ENCODE results near the gene CAPZB.

The CAPZB gene

DNA sequence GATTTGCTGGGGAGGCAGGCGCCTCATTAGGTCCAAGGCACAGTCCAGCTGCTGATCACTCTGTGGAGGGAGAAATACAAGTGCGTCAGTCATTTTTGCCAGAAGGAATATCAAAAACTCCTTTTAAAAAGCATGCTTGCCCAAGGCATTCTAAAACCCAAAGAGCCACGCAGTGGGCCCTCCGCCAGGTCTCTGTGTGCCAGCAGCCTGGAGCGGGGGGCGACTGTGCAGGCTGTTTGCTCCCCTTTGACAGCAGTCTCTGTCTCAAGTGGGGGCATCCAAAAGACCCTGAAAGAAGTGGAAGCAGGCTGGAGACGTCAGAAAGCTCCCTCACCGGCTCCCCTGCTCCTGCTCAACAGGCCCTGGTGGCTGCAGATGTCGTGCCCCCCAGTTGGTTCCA, 65.6 kb downstream of the CAPZB start:
- Histone ChIP-seq H3K4me3 (ENCODE audit: insufficient read depth, low read depth, low read length, poor library complexity, severe bottlenecking) (no peak overlapping the region), H3K4me1 (ENCODE audit: control insufficient read depth, insufficient read depth, low read length, poor library complexity, severe bottlenecking) (peaks cover 8% of the 10 kb centered on the region), H3K36me3 (ENCODE audit: control insufficient read depth, insufficient read depth, low read length) (peaks cover 42% of the 10 kb centered on the region), H3K9me3 (ENCODE audit: control insufficient read depth, low read length) (no peaks in the 10 kb centered on the region), H3K27ac (ENCODE audit: insufficient read depth, low read length, poor library complexity, severe bottlenecking) (no peak overlapping the region), H3K27me3 (replicated peaks; ENCODE audit: control insufficient read depth, insufficient read depth, low read length, poor library complexity, severe bottlenecking) (no peaks in the 10 kb centered on the region)
- DNase-seq: no peak

DNA sequence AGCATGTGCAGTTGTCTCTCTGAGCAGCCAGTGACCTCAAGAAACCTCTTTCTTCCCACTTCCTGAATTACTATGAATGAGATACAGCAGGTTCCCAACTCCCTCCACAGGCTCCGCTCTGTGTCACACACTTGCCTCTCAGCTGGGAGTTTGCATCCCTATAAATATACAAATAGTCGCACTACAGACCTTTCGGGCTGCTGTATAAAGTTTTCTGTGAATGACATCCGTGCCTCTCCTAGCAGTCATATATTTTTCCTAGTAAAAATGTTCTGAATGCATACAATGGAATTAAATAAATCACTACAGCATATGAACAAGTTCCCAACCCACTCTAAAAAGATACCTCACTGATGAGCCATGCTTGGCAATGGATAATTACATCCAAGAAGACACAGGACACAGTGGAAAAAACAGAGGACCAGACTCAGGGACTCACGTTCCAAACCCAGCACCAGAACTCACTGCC, 66.8 kb downstream of the CAPZB start:
- H3K27ac ChIP-seq (ENCODE audit: insufficient read depth, low read length, poor library complexity, severe bottlenecking): no peak overlapping the region
- peaks cover 2% of the 10 kb centered on the region for H3K4me1 ChIP-seq (ENCODE audit: control insufficient read depth, insufficient read depth, low read length, poor library complexity, severe bottlenecking)
- no peak overlapping the region for H3K4me3 ChIP-seq (ENCODE audit: insufficient read depth, low read depth, low read length, poor library complexity, severe bottlenecking)
- no peak for DNase-seq
- peaks cover 42% of the 10 kb centered on the region for H3K36me3 ChIP-seq (ENCODE audit: control insufficient read depth, insufficient read depth, low read length)
- H3K27me3 ChIP-seq (replicated peaks; ENCODE audit: control insufficient read depth, insufficient read depth, low read length, poor library complexity, severe bottlenecking): no peaks in the 10 kb centered on the region
- no peaks in the 10 kb centered on the region for H3K9me3 ChIP-seq (ENCODE audit: control insufficient read depth, low read length)

DNA sequence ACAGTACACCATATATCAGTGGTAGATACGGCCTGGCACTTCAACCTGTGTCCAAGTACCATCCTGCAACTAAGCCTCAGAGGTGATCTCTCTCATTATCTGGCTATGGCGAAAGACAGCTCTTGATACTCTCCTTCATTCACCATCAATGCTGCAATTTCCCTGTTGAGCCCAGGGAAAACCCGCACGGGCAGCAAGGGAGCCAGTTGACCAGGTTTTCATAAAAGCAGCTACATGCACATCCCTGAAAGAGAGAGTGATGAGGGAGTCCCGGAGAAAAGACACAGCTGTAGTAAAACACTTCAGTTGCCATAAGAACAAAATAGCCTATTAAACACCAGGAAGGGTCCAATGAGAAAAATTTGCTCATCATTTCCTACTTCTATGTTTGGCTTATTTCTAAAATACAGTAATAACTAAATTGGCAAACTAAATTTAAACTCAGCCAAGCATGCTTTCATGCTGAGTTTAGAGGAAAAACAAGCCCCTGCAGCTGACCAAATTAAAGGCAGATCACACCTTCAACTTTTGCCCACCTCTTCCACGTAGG, 68.3 kb downstream of the CAPZB start:
- Histone ChIP-seq H3K4me3 (ENCODE audit: insufficient read depth, low read depth, low read length, poor library complexity, severe bottlenecking) (no peak overlapping the region), H3K9me3 (ENCODE audit: control insufficient read depth, low read length) (no peaks in the 10 kb centered on the region), H3K27ac (ENCODE audit: insufficient read depth, low read length, poor library complexity, severe bottlenecking) (no peak overlapping the region)

DNA sequence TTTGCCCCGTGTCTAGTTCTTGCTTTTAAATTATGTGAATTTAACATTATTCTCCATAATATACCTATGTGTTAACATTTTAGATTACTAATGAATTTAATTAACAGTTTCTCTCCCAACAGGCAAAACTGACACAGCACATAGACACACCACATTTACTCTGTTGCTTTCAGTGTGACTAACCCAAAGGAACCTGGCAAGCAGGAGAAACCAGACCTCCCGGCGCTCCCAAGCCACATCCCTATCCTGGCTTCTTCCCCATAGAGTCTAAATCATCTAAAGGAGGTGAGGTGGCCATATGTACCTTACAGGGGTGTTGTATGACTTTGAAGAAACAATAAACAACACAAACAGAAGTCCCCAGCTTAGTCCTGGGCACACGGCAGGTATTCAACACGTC, 69.2 kb downstream of the CAPZB start:
- H3K27me3 ChIP-seq (replicated peaks; ENCODE audit: control insufficient read depth, insufficient read depth, low read length, poor library complexity, severe bottlenecking): no peaks in the 10 kb centered on the region
- peaks cover 2% of the 10 kb centered on the region for H3K4me1 ChIP-seq (ENCODE audit: control insufficient read depth, insufficient read depth, low read length, poor library complexity, severe bottlenecking)
- H3K4me3 ChIP-seq (ENCODE audit: insufficient read depth, low read depth, low read length, poor library complexity, severe bottlenecking): no peak overlapping the region
- peaks cover 46% of the 10 kb centered on the region for H3K36me3 ChIP-seq (ENCODE audit: control insufficient read depth, insufficient read depth, low read length)
- H3K9me3 ChIP-seq (ENCODE audit: control insufficient read depth, low read length): no peaks in the 10 kb centered on the region
- no peak overlapping the region for H3K27ac ChIP-seq (ENCODE audit: insufficient read depth, low read length, poor library complexity, severe bottlenecking)
- no peak for DNase-seq

More for the DNA sequence above, 68.3 kb downstream of the CAPZB start:
- DNase-seq: no peak
- H3K36me3 ChIP-seq (ENCODE audit: control insufficient read depth, insufficient read depth, low read length): peaks cover 46% of the 10 kb centered on the region
- H3K4me1 ChIP-seq (ENCODE audit: control insufficient read depth, insufficient read depth, low read length, poor library complexity, severe bottlenecking): peaks cover 2% of the 10 kb centered on the region
- H3K27me3 ChIP-seq (replicated peaks; ENCODE audit: control insufficient read depth, insufficient read depth, low read length, poor library complexity, severe bottlenecking): no peaks in the 10 kb centered on the region

DNA sequence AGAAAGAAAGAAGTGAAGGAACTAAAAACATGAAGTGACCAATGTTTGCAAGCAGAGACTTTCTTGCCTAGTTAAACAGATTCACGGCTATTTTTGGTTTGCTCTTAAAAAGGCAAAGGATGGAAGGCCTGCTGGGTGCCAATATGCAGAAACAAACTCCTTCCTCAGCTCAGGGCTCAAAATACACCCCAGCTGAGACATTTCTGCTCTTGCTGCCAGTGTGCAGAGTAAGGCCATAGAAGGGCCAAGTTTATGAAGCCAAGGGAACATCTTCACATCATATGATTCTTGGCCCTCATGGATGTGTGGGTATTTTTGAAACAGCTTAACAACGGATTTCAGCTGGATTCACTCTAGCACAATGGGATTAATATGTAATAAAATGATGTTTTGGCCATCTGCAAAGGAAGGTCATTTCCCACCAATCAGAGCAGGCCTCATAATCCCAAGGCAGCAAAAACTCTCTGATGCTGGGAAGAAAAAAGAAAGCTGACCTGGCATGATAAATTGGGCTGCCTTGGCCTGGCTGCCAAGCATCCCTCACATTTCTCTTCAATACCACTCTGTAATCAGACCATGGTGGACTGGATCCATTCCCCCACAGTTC, 70.7 kb downstream of the CAPZB start:
- no peaks in the 10 kb centered on the region for H3K27me3 ChIP-seq (replicated peaks; ENCODE audit: control insufficient read depth, insufficient read depth, low read length, poor library complexity, severe bottlenecking)
- peaks cover 2% of the 10 kb centered on the region for H3K4me1 ChIP-seq (ENCODE audit: control insufficient read depth, insufficient read depth, low read length, poor library complexity, severe bottlenecking)
- H3K27ac ChIP-seq (ENCODE audit: insufficient read depth, low read length, poor library complexity, severe bottlenecking): no peak overlapping the region
- no peaks in the 10 kb centered on the region for H3K9me3 ChIP-seq (ENCODE audit: control insufficient read depth, low read length)
- no peak for DNase-seq
- no peak overlapping the region for H3K4me3 ChIP-seq (ENCODE audit: insufficient read depth, low read depth, low read length, poor library complexity, severe bottlenecking)
- peaks cover 44% of the 10 kb centered on the region for H3K36me3 ChIP-seq (ENCODE audit: control insufficient read depth, insufficient read depth, low read length)

DNA sequence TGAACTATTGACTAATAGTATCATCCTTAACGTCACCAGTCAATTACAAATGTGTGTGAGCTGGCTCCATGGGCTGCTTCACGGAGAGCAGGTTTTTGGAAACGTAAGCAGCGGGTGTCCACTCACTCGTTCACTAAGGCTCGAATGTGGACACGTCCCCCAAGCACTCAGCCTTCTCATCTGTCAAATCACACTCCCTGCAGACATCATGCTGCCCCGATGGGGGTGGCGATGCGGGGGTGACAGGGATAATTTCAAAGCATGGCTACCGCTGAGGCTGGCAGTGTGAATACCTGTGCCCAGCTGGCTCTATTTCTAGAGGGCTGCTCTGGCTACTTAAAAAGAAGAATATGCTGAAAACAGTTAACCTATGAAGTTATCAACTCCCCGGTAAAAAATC, 71.3 kb downstream of the CAPZB start:
- no peaks in the 10 kb centered on the region for H3K27me3 ChIP-seq (replicated peaks; ENCODE audit: control insufficient read depth, insufficient read depth, low read length, poor library complexity, severe bottlenecking)
- no peak overlapping the region for H3K4me3 ChIP-seq (ENCODE audit: insufficient read depth, low read depth, low read length, poor library complexity, severe bottlenecking)
- H3K9me3 ChIP-seq (ENCODE audit: control insufficient read depth, low read length): no peaks in the 10 kb centered on the region
- H3K4me1 ChIP-seq (ENCODE audit: control insufficient read depth, insufficient read depth, low read length, poor library complexity, severe bottlenecking): peaks cover 2% of the 10 kb centered on the region
- no peak for DNase-seq
- H3K27ac ChIP-seq (ENCODE audit: insufficient read depth, low read length, poor library complexity, severe bottlenecking): no peak overlapping the region
- peaks cover 42% of the 10 kb centered on the region for H3K36me3 ChIP-seq (ENCODE audit: control insufficient read depth, insufficient read depth, low read length)

DNA sequence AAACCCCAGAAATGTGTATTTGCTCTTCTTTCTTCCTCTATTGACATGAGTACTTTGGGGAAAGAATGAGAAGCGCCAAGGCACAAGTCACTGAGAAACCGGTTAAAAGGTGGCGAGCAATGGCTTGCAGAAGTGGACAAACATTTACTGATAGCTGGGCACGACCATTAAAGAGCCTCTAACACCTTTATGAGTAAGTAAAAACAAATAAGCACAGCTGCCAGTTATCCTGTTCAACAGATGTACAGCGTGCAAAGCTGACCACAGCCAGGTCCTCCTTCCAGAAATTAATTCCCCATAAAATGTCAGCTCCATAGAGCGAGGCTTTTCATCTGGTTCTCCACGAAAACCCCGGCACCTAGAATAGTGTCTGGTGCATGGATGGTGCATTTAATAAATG, 72.7 kb downstream of the CAPZB start:
- H3K9me3 ChIP-seq (ENCODE audit: control insufficient read depth, low read length): no peaks in the 10 kb centered on the region
- no peak overlapping the region for H3K4me3 ChIP-seq (ENCODE audit: insufficient read depth, low read depth, low read length, poor library complexity, severe bottlenecking)
- H3K27ac ChIP-seq (ENCODE audit: insufficient read depth, low read length, poor library complexity, severe bottlenecking): no peak overlapping the region
- no peaks in the 10 kb centered on the region for H3K27me3 ChIP-seq (replicated peaks; ENCODE audit: control insufficient read depth, insufficient read depth, low read length, poor library complexity, severe bottlenecking)
- H3K36me3 ChIP-seq (ENCODE audit: control insufficient read depth, insufficient read depth, low read length): peaks cover 36% of the 10 kb centered on the region
- DNase-seq: no peak
- H3K4me1 ChIP-seq (ENCODE audit: control insufficient read depth, insufficient read depth, low read length, poor library complexity, severe bottlenecking): peaks cover 2% of the 10 kb centered on the region

DNA sequence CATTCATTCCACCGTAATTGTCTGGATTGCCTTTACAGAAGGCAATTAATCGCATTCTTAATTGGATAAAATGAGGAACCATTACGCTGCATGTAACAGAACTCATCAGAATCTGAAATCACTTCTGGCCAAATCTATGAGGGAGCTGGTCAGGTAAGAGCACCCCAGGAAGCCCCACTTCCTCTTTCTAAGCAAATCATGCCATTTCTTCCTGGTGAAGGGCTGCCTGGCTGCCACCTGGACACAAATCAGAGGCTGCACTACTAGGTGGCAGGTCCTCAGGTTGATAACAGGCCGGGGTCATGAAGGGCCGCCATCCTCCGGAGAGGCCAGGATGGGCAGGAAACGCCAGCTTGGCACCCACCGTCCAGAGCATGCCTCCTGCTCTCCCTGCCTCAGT, 73.7 kb downstream of the CAPZB start:
- no peak for DNase-seq
- H3K4me3 ChIP-seq (ENCODE audit: insufficient read depth, low read depth, low read length, poor library complexity, severe bottlenecking): no peak overlapping the region
- peaks cover 31% of the 10 kb centered on the region for H3K36me3 ChIP-seq (ENCODE audit: control insufficient read depth, insufficient read depth, low read length)
- no peak overlapping the region for H3K27ac ChIP-seq (ENCODE audit: insufficient read depth, low read length, poor library complexity, severe bottlenecking)
- H3K9me3 ChIP-seq (ENCODE audit: control insufficient read depth, low read length): no peaks in the 10 kb centered on the region
- H3K4me1 ChIP-seq (ENCODE audit: control insufficient read depth, insufficient read depth, low read length, poor library complexity, severe bottlenecking): peaks cover 2% of the 10 kb centered on the region
- no peaks in the 10 kb centered on the region for H3K27me3 ChIP-seq (replicated peaks; ENCODE audit: control insufficient read depth, insufficient read depth, low read length, poor library complexity, severe bottlenecking)

DNA sequence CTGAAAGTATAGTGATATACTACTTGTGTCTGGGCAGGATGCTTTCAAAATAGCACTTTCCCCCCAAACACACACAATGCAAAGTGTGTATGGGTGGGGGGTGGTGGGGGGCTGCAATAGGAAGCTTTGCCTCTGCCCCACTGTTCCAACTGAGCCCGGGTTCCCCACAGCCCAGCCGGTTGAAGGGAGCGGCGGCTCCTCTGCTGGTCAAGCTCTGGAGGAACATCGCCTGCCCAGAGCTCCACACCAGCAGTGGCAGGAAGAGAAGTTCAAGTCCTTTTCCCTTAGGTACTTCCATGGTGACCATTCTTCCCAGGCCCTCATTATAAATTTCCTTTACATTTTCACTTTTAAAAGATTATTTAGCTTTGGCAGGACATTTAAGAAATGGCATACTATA, 74.9 kb downstream of the CAPZB start:
- Histone ChIP-seq H3K27ac (ENCODE audit: insufficient read depth, low read length, poor library complexity, severe bottlenecking) (no peak overlapping the region), H3K9me3 (ENCODE audit: control insufficient read depth, low read length) (no peaks in the 10 kb centered on the region), H3K36me3 (ENCODE audit: control insufficient read depth, insufficient read depth, low read length) (peaks cover 20% of the 10 kb centered on the region), H3K4me1 (ENCODE audit: control insufficient read depth, insufficient read depth, low read length, poor library complexity, severe bottlenecking) (peaks cover 5% of the 10 kb centered on the region), H3K4me3 (ENCODE audit: insufficient read depth, low read depth, low read length, poor library complexity, severe bottlenecking) (no peak overlapping the region), H3K27me3 (replicated peaks; ENCODE audit: control insufficient read depth, insufficient read depth, low read length, poor library complexity, severe bottlenecking) (no peaks in the 10 kb centered on the region)
- no peak for DNase-seq

DNA sequence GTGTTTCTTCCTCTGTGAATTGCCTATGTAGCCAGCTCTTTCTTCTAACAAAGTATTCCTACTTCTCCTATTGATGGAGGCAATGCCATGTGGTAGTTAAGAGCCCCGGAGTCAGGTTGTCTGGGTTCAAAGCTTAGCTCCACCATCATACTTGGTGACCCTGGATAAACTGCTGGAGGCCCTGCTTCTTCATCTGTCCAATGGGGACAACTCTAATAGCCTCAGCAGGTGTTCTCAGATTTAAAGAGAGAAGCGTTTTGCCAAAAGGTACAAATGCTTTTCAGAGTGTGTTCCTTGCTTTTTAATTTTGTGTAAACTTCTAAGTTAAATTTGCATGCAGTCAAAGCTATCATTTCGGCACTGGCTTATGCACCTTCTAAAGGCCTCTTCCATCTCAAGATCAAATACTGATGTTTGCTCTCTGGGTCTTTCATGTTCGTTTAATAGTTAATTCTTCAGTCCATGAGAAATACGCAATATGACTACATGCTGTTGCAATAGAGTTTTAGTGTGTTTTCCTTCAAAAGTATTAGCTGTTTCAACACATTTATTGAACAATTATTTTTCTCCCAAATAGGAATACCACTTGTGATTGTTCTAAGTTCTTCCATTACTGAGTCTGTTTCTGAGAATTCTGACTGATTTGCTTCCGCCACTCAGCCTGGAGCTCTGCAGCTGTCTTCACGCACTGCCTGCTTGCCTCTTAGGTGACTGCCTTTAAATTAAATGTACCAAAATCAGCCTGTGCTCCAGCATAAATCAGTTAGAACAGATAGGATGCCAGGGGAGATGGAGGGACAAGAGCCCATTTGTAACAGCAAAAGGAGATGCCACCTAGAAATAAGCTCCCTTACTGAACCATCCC, 75.6 kb downstream of the CAPZB start:
- H3K4me1 ChIP-seq (ENCODE audit: control insufficient read depth, insufficient read depth, low read length, poor library complexity, severe bottlenecking): peaks cover 5% of the 10 kb centered on the region
- peaks cover 17% of the 10 kb centered on the region for H3K36me3 ChIP-seq (ENCODE audit: control insufficient read depth, insufficient read depth, low read length)
- H3K27ac ChIP-seq (ENCODE audit: insufficient read depth, low read length, poor library complexity, severe bottlenecking): no peak overlapping the region

More for the DNA sequence above, 75.6 kb downstream of the CAPZB start:
- H3K9me3 ChIP-seq (ENCODE audit: control insufficient read depth, low read length): no peaks in the 10 kb centered on the region
- H3K27me3 ChIP-seq (replicated peaks; ENCODE audit: control insufficient read depth, insufficient read depth, low read length, poor library complexity, severe bottlenecking): no peaks in the 10 kb centered on the region
- H3K4me3 ChIP-seq (ENCODE audit: insufficient read depth, low read depth, low read length, poor library complexity, severe bottlenecking): no peak overlapping the region
- no peak for DNase-seq

Measured in effector memory CD4-positive, alpha-beta T cell (primary cell).